H1 (cell line): ENCODE measurements around the gene HMX1. TPM values are rescaled to one million over a fixed set of nuclear protein-coding genes. Genes with fewer than 3 reads are reported as not detected.

ENCODE experiments used
- CTCF ChIA-PET: fragments of 300-600 bp; sonication (Branson Sonifier 250); formaldehyde crosslinking; loops from one replicate; lab custom pipeline; 2021; ENCODE audit not compliant: partially characterized antibody; lab: Charles Lee
- POLR2A ChIA-PET: fragments of 300-600 bp; sonication (Branson Sonifier 250); formaldehyde crosslinking; loops from one replicate; lab custom pipeline; 2021; ENCODE audit warnings: inconsistent platforms; ENCODE audit not compliant: partially characterized antibody; lab: Charles Lee
- DNase-seq, 2 experiments: peaks; one replicate each; pipeline versions ENCODE4 v3.0.0 to v3.0.0-alpha.2; 2010 to 2022; ENCODE audit warnings: low spot score in 2 of 2, low read depth in 1 of 2, mixed read lengths in 1 of 2
- FAIRE-seq: peaks from 2 replicates; lab custom pipeline; 2011; peaks lifted over from hg19 to GRCh38; lab: Jason Lieb, UNC
- H2AFZ ChIP-seq: 2 replicates; pipeline ENCODE4 v1.8.1; 2012; ENCODE audit warnings: low read length, inconsistent platforms
- H2AK5ac ChIP-seq: 2 replicates; pipeline ENCODE4 v1.6.1; 2013; ENCODE audit warnings: low read depth, low read length
- H2BK120ac ChIP-seq: replicated peaks from 2 replicates; pipeline ENCODE3; 2013; ENCODE audit warnings: low read depth, low read length, inconsistent platforms
- H2BK12ac ChIP-seq: 2 replicates; pipeline ENCODE4 v1.6.1; 2013; ENCODE audit warnings: low read depth, low read length
- H2BK15ac ChIP-seq: 2 replicates; pipeline ENCODE4 v1.6.1; 2013; ENCODE audit warnings: low read length
- H2BK20ac ChIP-seq: 2 replicates; pipeline ENCODE4 v1.6.1; 2013; ENCODE audit warnings: low read length
- H2BK5ac ChIP-seq: 2 replicates; pipeline ENCODE4 v1.6.1; 2013; ENCODE audit warnings: low read depth, low read length
- H3K14ac ChIP-seq: 2 replicates; pipeline ENCODE4 v1.6.1; 2013; ENCODE audit warnings: inconsistent platforms; ENCODE audit not compliant: insufficient read length
- H3K18ac ChIP-seq: 2 replicates; pipeline ENCODE4 v1.6.1; 2013; ENCODE audit warnings: low read length; ENCODE audit errors: extremely low read depth
- H3K23ac ChIP-seq: 2 replicates; pipeline ENCODE4 v1.6.1; 2013; ENCODE audit warnings: inconsistent platforms; ENCODE audit not compliant: insufficient read length
- H3K23me2 ChIP-seq: 2 replicates; pipeline ENCODE4 v1.6.1; 2013; ENCODE audit warnings: low read depth, low read length
- H3K27ac ChIP-seq: 2 replicates; pipeline ENCODE4 v1.6.1; 2011; ENCODE audit warnings: low read depth, low read length, inconsistent platforms
- H3K27me3 ChIP-seq, 4 experiments: replicated peaks in 1 of 4; 1 replicate in 1 of 4; 2 replicates in 3 of 4; pipeline versions ENCODE4 v1.6.1 to v1.8.1; 2011 to 2013; ENCODE audit warnings: low read length in 3 of 4, mild to moderate bottlenecking in 3 of 4, inconsistent platforms in 2 of 4, mixed read lengths in 2 of 4, moderate library complexity in 1 of 4; ENCODE audit not compliant: control insufficient read depth in 3 of 4, insufficient read depth in 3 of 4; ENCODE audit errors: extremely low read depth in 1 of 4
- H3K36me3 ChIP-seq, 4 experiments: 2 replicates each; pipeline versions ENCODE4 v1.6.1 to v1.8.1; 2011 to 2013; ENCODE audit warnings: mild to moderate bottlenecking in 4 of 4, low read length in 3 of 4, moderate library complexity in 2 of 4, control low read depth in 1 of 4, inconsistent platforms in 1 of 4; ENCODE audit not compliant: insufficient read depth in 4 of 4, control insufficient read depth in 2 of 4
- H3K4ac ChIP-seq: replicated peaks from 2 replicates; pipeline ENCODE3; 2013; ENCODE audit warnings: low read length, low read depth, mixed read lengths, inconsistent platforms; ENCODE audit not compliant: insufficient read length
- H3K4me1 ChIP-seq, 4 experiments: replicated peaks in 1 of 4; 1 replicate in 1 of 4; 2 replicates in 3 of 4; pipeline versions ENCODE4 v1.6.1 to v1.8.1; 2011 to 2013; ENCODE audit warnings: low read length in 3 of 4, inconsistent platforms in 2 of 4, mixed read lengths in 1 of 4; ENCODE audit not compliant: insufficient read depth in 4 of 4, control insufficient read depth in 3 of 4
- H3K4me2 ChIP-seq, 2 experiments: 2 replicates each; pipeline versions ENCODE4 v1.6.1 to v1.8.1; 2011 to 2013; ENCODE audit warnings: low read depth in 2 of 2, low read length in 2 of 2, control low read depth in 1 of 2, inconsistent platforms in 1 of 2, mild to moderate bottlenecking in 1 of 2; ENCODE audit not compliant: insufficient read depth in 1 of 2
- H3K4me3 ChIP-seq, 4 experiments: fragments of 200-600, 300-600 bp in 1 of 4; sonication (generic), shearing (Covaris generic), sonication (Bioruptor Twin) in 1 of 4; 2 replicates each; pipeline versions ENCODE4 v1.5.1 to v1.8.1; 2011 to 2016; ENCODE audit warnings: low read length in 4 of 4, low read depth in 3 of 4, control low read depth in 2 of 4, inconsistent platforms in 2 of 4, mild to moderate bottlenecking in 2 of 4, mixed read lengths in 1 of 4, moderate library complexity in 1 of 4; ENCODE audit not compliant: insufficient read depth in 2 of 4; ENCODE audit errors: extremely low read depth in 1 of 4
- H3K56ac ChIP-seq: replicated peaks from 2 replicates; pipeline ENCODE3; 2013; ENCODE audit warnings: low read depth, mild to moderate bottlenecking, mixed read lengths, low read length, inconsistent platforms; ENCODE audit not compliant: insufficient read length
- H3K79me1 ChIP-seq: 2 replicates; pipeline ENCODE4 v1.6.1; 2013; ENCODE audit warnings: low read depth, low read length, control low read depth
- H3K79me2 ChIP-seq, 2 experiments: 2 replicates each; pipeline versions ENCODE4 v1.6.1 to v1.8.1; 2012 to 2013; ENCODE audit warnings: low read length in 2 of 2, mild to moderate bottlenecking in 2 of 2, inconsistent platforms in 1 of 2; ENCODE audit not compliant: insufficient read depth in 2 of 2, control insufficient read depth in 1 of 2
- H3K9ac ChIP-seq, 4 experiments: replicated peaks in 1 of 4; 1 replicate in 1 of 4; 2 replicates in 3 of 4; pipeline versions ENCODE4 v1.6.1 to v1.8.1; 2011 to 2013; ENCODE audit warnings: low read depth in 3 of 4, low read length in 3 of 4, control low read depth in 2 of 4, mild to moderate bottlenecking in 2 of 4, moderate library complexity in 2 of 4, inconsistent platforms in 1 of 4; ENCODE audit errors: extremely low read depth in 1 of 4
- H3K9me3 ChIP-seq, 2 experiments: 2 replicates each; pipeline versions ENCODE4 v1.6.1 to v1.8.1; 2012 to 2013; ENCODE audit warnings: mild to moderate bottlenecking in 2 of 2, moderate library complexity in 2 of 2, control low read depth in 1 of 2, inconsistent platforms in 1 of 2, low read depth in 1 of 2, low read length in 1 of 2, mixed read lengths in 1 of 2; ENCODE audit not compliant: insufficient read depth in 2 of 2
- H4K20me1 ChIP-seq, 2 experiments: replicated peaks in 1 of 2; 2 replicates each; pipeline versions ENCODE3 to v1.8.1; 2011 to 2013; ENCODE audit warnings: inconsistent platforms in 2 of 2, low read length in 2 of 2, mild to moderate bottlenecking in 1 of 2; ENCODE audit not compliant: insufficient read depth in 2 of 2, control insufficient read depth in 1 of 2
- H4K5ac ChIP-seq: 2 replicates; pipeline ENCODE4 v1.6.1; 2013; ENCODE audit warnings: low read length, low read depth, mixed read lengths, inconsistent platforms; ENCODE audit not compliant: insufficient read length
- H4K8ac ChIP-seq: 2 replicates; pipeline ENCODE4 v1.8.0; 2013; ENCODE audit warnings: mild to moderate bottlenecking, moderate library complexity, low read length, inconsistent platforms; ENCODE audit not compliant: insufficient read depth; ENCODE audit errors: extremely low read depth
- H4K91ac ChIP-seq: replicated peaks from 2 replicates; pipeline ENCODE3; 2013; ENCODE audit warnings: low read length, mixed read lengths, inconsistent platforms; ENCODE audit not compliant: insufficient read length
- ATF3 ChIP-seq: IDR thresholded peaks from 2 replicates; pipeline ENCODE4 v1.6.1; 2011; ENCODE audit warnings: low read depth, mild to moderate bottlenecking, low read length; ENCODE audit not compliant: insufficient read depth
- BCL11A ChIP-seq, 2 experiments: IDR thresholded peaks; one replicate each; pipeline ENCODE4 v1.6.1; 2011; ENCODE audit warnings: low read depth in 2 of 2, low read length in 2 of 2, mild to moderate bottlenecking in 2 of 2
- CBX8 ChIP-seq: fragments of 300-800, 300-1000 bp; sonication (generic); IDR thresholded peaks from 2 replicates; pipeline ENCODE4 v1.7.1; 2016; ENCODE audit warnings: low read depth, low read length, borderline replicate concordance
- CHD2 ChIP-seq: IDR thresholded peaks from 2 replicates; pipeline ENCODE4 v1.6.1; 2012; ENCODE audit warnings: low read length, improper control_type of control experiment
- EGR1 ChIP-seq: IDR thresholded peaks from 2 replicates; pipeline ENCODE4 v1.6.1; 2011; ENCODE audit warnings: low read depth, low read length, borderline replicate concordance
- SIX5 ChIP-seq: IDR thresholded peaks from 2 replicates; pipeline ENCODE4 v1.6.1; 2011; ENCODE audit warnings: mild to moderate bottlenecking, low read depth, low read length
- SRF ChIP-seq: IDR thresholded peaks from 2 replicates; pipeline ENCODE4 v1.6.1; 2011; ENCODE audit warnings: mild to moderate bottlenecking, low read depth, low read length, moderate library complexity
- USF2 ChIP-seq: IDR thresholded peaks from 2 replicates; pipeline ENCODE4 v1.6.1; 2011; ENCODE audit warnings: low read length, improper control_type of control experiment
- WGBS, 2 experiments: shearing (Covaris generic) in 1 of 2; methylation state at CpG; one replicate each; pipeline versions ENCODE4 v1.1.6 to v1.1.7; 2013 to 2015; ENCODE audit warnings: low lambda C conversion rate in 2 of 2, mixed read lengths in 2 of 2, inconsistent platforms in 1 of 2, low coverage in 1 of 2, missing lambda C conversion rate in 1 of 2; ENCODE audit not compliant: insufficient replicate concordance in 2 of 2, insufficient coverage in 1 of 2, insufficient read length in 1 of 2; ENCODE audit errors: extremely low coverage in 1 of 2, missing lambda C conversion rate in 1 of 2; 5-methylcytosine and 5-hydroxymethylcytosine counted together
- polyA plus RNA-seq, 7 experiments: library from polyadenylated mRNA; depleted of rRNA in 3 of 7; stranded (reverse) in 5 of 7; unstranded in 2 of 7; fragments of >200 nt in 5 of 7; fragments of 200-250 nt in 2 of 7; gene quantifications; 1 replicate in 5 of 7; 2 replicates in 1 of 7; 4 replicates in 1 of 7; pipeline versions ENCODE4 v1.2.1 to v1.2.3, GENCODE V29; 2011 to 2013; ENCODE audit warnings: missing spikeins in 2 of 7, mixed read lengths in 2 of 7
- total RNA-seq: library from RNA; stranded (reverse); fragmentation: NEBNext Ultra II Directional; extraction: Animal tissue kit (Norgen Biotek cat#: 25700); gene quantifications from 2 replicates; pipeline ENCODE4 v1.2.1, GENCODE V29; 2021

HMX1 gene
- total and polyA plus RNA-seq, 2 of the 8 experiments (the other 6 are each of a cell fraction or from before 2014, with no cell fraction given) = 0.26 TPM; not detected in 1

GRCh38 chr4:8853249-8853648 is 18.4 kb downstream of the HMX1 start:
- Histone ChIP-seq H3K4me2 (no peak overlapping the region; a peak in 1 of 4 replicates), H3K56ac (no peak overlapping the region), H3K4ac (no peak overlapping the region), H3K9me3 (no peaks in the 10 kb centered on the region), H3K4me1 (peaks cover 0 to 26% (median 19%) of the 10 kb centered on the region in 4 experiments; a peak in 6 of 7 replicates), H2BK5ac (no peak overlapping the region), H2AFZ (no peak overlapping the region), H2BK120ac (no peak overlapping the region), H2BK15ac (no peak overlapping the region), H2BK12ac (no peak overlapping the region), H3K36me3 (no peaks in the 10 kb centered on the region; a peak in 1 of 8 replicates), H3K79me2 (no peaks in the 10 kb centered on the region), H4K20me1 (peaks cover 5 to 7% of the 10 kb centered on the region in 2 experiments), H2BK20ac (no peak overlapping the region), H4K91ac (no peak overlapping the region), H3K18ac (no peak overlapping the region), H4K8ac (no peak overlapping the region), H2AK5ac (no peak overlapping the region), H3K27ac (no peak overlapping the region), H3K23me2 (no peaks in the 10 kb centered on the region; the same call in 1 of the 2 replicates), H3K4me3 (no peak overlapping the region), H4K5ac (no peak overlapping the region), H3K23ac (no peak overlapping the region), H3K9ac (no peak overlapping the region), H3K27me3 (peaks cover 42 to 53% (median 49%) of the 10 kb centered on the region in 4 experiments), H3K14ac (no peak overlapping the region), H3K79me1 (no peaks in the 10 kb centered on the region)
- ChIA-PET CTCF (interaction anchor here (1.1 to 2.2 kb wide), 5 partner anchors 15 to 171 kb away, joined by 3 to 7 read pairs (median 6); no protein-coding TSS in a partner anchor), POLR2A (no interaction called here)
- no peak for FAIRE-seq
- 90% methylated on average over 6 of the region's 6 CpGs; no CpG with 5 or more reads in 1 of the 2 experiments for WGBS, 2 experiments
- no peak for DNase-seq
- TF ChIP-seq USF2 (peak; percentile 91), BCL11A (IDR thresholded peaks at IDR 0.05; ENCODE audit: low read depth in 2 of 2, low read length in 2 of 2) (no peak), SIX5 (peak; percentile 68), EGR1 (no peak), SRF (no peak), ATF3 (peak; percentile 75; the same call in 1 of the 2 replicates), CBX8 (no peak), CHD2 (0 out of 2 replicates have a peak, but pooled peaks have one; percentile 31)
